ENCODE data around the gene CDK11B. TPM values are rescaled to one million over a fixed set of nuclear protein-coding genes. Genes with fewer than 3 reads are reported as not detected.
"Not testable (repeated sequence)": the region's sequence is repeated elsewhere in the genome, so short reads cannot be mapped to it uniquely, and the experiment has no call there.

Gene CDK11B
- 30.1 and 33.3 TPM in 2 replicates for total RNA-seq (2021)
- long read RNA-seq, partial matches to known transcripts, result 30 of 37 reads
- long read RNA-seq, other reads (novel, unspliced or antisense), result 7 of 37 reads

GRCh38 chr1:1658583-1659549 is at the start of gene CDK11B:
TSS of gene CDK11B (minus strand) at chr1:1659004. CDS start at chr1:1657485, 1,519 bp downstream.
- Histone ChIP-seq H4K5ac (ENCODE audit: insufficient read length, low read depth, low read length) (peak within 1 kb of the TSS; percentile 60), H2AFZ (ENCODE audit: low read length) (peak within 1 kb of the TSS; percentile 86), H2BK5ac (ENCODE audit: insufficient read length, low read length) (peak within 1 kb of the TSS; percentile 94), H3K56ac (ENCODE audit: insufficient read length, low read depth, low read length) (peak within 1 kb of the TSS; percentile 22), H3K14ac (ENCODE audit: insufficient read depth, low read length) (peak within 1 kb of the TSS; percentile 99), H3K27ac (ENCODE audit: insufficient read length, low read depth, low read length) (peak within 1 kb of the TSS; percentile 98), H3K4me2 (ENCODE audit: insufficient read depth, insufficient read length, low read length) (peak within 1 kb of the TSS; percentile 27), H3K18ac (ENCODE audit: insufficient read length, low read depth, low read length) (peak within 1 kb of the TSS; percentile 100), H3T11ph (ENCODE audit: low read length) (peak within 1 kb of the TSS; percentile 55), H3K9ac (ENCODE audit: extremely low read depth, insufficient read length, low read length) (peak within 1 kb of the TSS; percentile 96), H2BK12ac (ENCODE audit: insufficient read length, low read depth, low read length) (peak within 1 kb of the TSS; percentile 100)
- H2AK5ac ChIP-seq (ENCODE audit: insufficient read length, low read length); H4K8ac ChIP-seq (replicated peaks; ENCODE audit: insufficient read length, low read depth, low read length); H2BK120ac ChIP-seq (ENCODE audit: low read depth, low read length, poor library complexity, severe bottlenecking); H3K23me2 ChIP-seq (ENCODE audit: insufficient read length, low read depth, low read length, poor library complexity, severe bottlenecking); H3K9me3 ChIP-seq (ENCODE audit: control insufficient read depth, low read depth, low read length); H2BK20ac ChIP-seq (ENCODE audit: low read depth, low read length, poor library complexity, severe bottlenecking); H3K4ac ChIP-seq (ENCODE audit: low read depth, low read length); H3K27me3 Mint-ChIP-seq (ENCODE audit: low read depth); H3K79me2 ChIP-seq (ENCODE audit: insufficient read depth, low read length); H3K23ac ChIP-seq (ENCODE audit: insufficient read length, low read depth, low read length); H3K27me3 ChIP-seq (ENCODE audit: insufficient read depth, low read length); H2BK15ac ChIP-seq (ENCODE audit: low read depth, low read length); H3K79me1 ChIP-seq (ENCODE audit: insufficient read depth, low read depth, low read length, poor library complexity, severe bottlenecking); H3K4me1 ChIP-seq (ENCODE audit: insufficient read depth, low read length); H4K91ac ChIP-seq (ENCODE audit: insufficient read length, low read depth, low read length); H4K20me1 ChIP-seq (ENCODE audit: control insufficient read depth, insufficient read depth, insufficient read length); H3K9me3 Mint-ChIP-seq; H3K4me1 Mint-ChIP-seq: not testable (repeated sequence)
- Mint-ChIP-seq H3K27ac (peak within 1 kb of the TSS; percentile 99 to 100 (median 100)), H3K36me3 (ENCODE audit: insufficient read depth in 1 of 3, low read depth in 3 of 3) (peaks cover 6 to 36% (median 18%) of the 10 kb centered on the region in 3 experiments; a peak in 6 of 7 replicates), H3K4me3 (peak within 1 kb of the TSS; percentile 92 to 93)
- WGBS (ENCODE audit: extremely low coverage, insufficient read length, low lambda C conversion rate), result no CpG with 5 or more reads among the region's 96 CpGs
- TF ChIP-seq, protein P1, sequence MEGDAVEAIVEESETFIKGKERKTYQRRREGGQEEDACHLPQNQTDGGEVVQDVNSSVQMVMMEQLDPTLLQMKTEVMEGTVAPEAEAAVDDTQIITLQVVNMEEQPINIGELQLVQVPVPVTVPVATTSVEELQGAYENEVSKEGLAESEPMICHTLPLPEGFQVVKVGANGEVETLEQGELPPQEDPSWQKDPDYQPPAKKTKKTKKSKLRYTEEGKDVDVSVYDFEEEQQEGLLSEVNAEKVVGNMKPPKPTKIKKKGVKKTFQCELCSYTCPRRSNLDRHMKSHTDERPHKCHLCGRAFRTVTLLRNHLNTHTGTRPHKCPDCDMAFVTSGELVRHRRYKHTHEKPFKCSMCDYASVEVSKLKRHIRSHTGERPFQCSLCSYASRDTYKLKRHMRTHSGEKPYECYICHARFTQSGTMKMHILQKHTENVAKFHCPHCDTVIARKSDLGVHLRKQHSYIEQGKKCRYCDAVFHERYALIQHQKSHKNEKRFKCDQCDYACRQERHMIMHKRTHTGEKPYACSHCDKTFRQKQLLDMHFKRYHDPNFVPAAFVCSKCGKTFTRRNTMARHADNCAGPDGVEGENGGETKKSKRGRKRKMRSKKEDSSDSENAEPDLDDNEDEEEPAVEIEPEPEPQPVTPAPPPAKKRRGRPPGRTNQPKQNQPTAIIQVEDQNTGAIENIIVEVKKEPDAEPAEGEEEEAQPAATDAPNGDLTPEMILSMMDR (conservative IDR thresholded peaks at IDR 0.05), result peak; percentile 55; the same call in 2 of the 3 replicates
- peak; percentile 94 for DNase-seq

- not testable (repeated sequence) for H3K4ac ChIP-seq (ENCODE audit: low read depth, low read length); H4K5ac ChIP-seq (ENCODE audit: insufficient read length, low read depth, low read length); H2BK15ac ChIP-seq (ENCODE audit: low read depth, low read length); H3K9ac ChIP-seq (ENCODE audit: extremely low read depth, insufficient read length, low read length); H3K9me3 Mint-ChIP-seq; H3K4me1 Mint-ChIP-seq; H2BK12ac ChIP-seq (ENCODE audit: insufficient read length, low read depth, low read length); H3K27ac Mint-ChIP-seq; H4K20me1 ChIP-seq (ENCODE audit: control insufficient read depth, insufficient read depth, insufficient read length); H2AK5ac ChIP-seq (ENCODE audit: insufficient read length, low read length); H3K4me1 ChIP-seq (ENCODE audit: insufficient read depth, low read length); DNase-seq; H3K27me3 Mint-ChIP-seq (ENCODE audit: low read depth); H3K4me3 Mint-ChIP-seq; H3K18ac ChIP-seq (ENCODE audit: insufficient read length, low read depth, low read length); H3K27me3 ChIP-seq (ENCODE audit: insufficient read depth, low read length); H2BK120ac ChIP-seq (ENCODE audit: low read depth, low read length, poor library complexity, severe bottlenecking); H3K9me3 ChIP-seq (ENCODE audit: control insufficient read depth, low read depth, low read length); H3K56ac ChIP-seq (ENCODE audit: insufficient read length, low read depth, low read length); H3K79me2 ChIP-seq (ENCODE audit: insufficient read depth, low read length); H3K23ac ChIP-seq (ENCODE audit: insufficient read length, low read depth, low read length); H4K91ac ChIP-seq (ENCODE audit: insufficient read length, low read depth, low read length); H3T11ph ChIP-seq (ENCODE audit: low read length); H3K27ac ChIP-seq (ENCODE audit: insufficient read length, low read depth, low read length); H4K8ac ChIP-seq (replicated peaks; ENCODE audit: insufficient read length, low read depth, low read length); H2AFZ ChIP-seq (ENCODE audit: low read length); H2BK20ac ChIP-seq (ENCODE audit: low read depth, low read length, poor library complexity, severe bottlenecking); H3K4me2 ChIP-seq (ENCODE audit: insufficient read depth, insufficient read length, low read length); H3K23me2 ChIP-seq (ENCODE audit: insufficient read length, low read depth, low read length, poor library complexity, severe bottlenecking); H3K14ac ChIP-seq (ENCODE audit: insufficient read depth, low read length); H3K79me1 ChIP-seq (ENCODE audit: insufficient read depth, low read depth, low read length, poor library complexity, severe bottlenecking); H2BK5ac ChIP-seq (ENCODE audit: insufficient read length, low read length)
- no CpG with 5 or more reads among the region's 20 CpGs for WGBS (ENCODE audit: extremely low coverage, insufficient read length, low lambda C conversion rate)
- peaks cover 2 to 10% (median 4%) of the 10 kb centered on the region in 3 experiments; a peak in 6 of 7 replicates for H3K36me3 Mint-ChIP-seq (ENCODE audit: insufficient read depth in 1 of 3, low read depth in 3 of 3)
These were observed 49.1 kb upstream of the CDK11B start for GRCh38 chr1:1707897-1708296.

Measured in H9 (cell line).